Measurements from ENCODE around the gene GSTO2. TPM values are rescaled to one million over a fixed set of nuclear protein-coding genes. Genes with fewer than 3 reads are reported as not detected.

GSTO2 gene
- total and polyA plus RNA-seq, 8 donors: 9.5 to 33.6 (median 29.1) TPM

GRCh38 chr10:104344219-104344618 is 75.2 kb downstream of the GSTO2 start:
- Histone ChIP-seq H3K9me3 (no peaks in the 10 kb centered on the region), H3K27me3 (no peaks in the 10 kb centered on the region), H3K36me3 (no peaks in the 10 kb centered on the region), H3K4me3 (no peak overlapping the region), H3K27ac (no peak overlapping the region), H3K4me1 (peaks cover 11 to 46% of the 10 kb centered on the region in 2 donors)
- TF ChIP-seq, protein P1, sequence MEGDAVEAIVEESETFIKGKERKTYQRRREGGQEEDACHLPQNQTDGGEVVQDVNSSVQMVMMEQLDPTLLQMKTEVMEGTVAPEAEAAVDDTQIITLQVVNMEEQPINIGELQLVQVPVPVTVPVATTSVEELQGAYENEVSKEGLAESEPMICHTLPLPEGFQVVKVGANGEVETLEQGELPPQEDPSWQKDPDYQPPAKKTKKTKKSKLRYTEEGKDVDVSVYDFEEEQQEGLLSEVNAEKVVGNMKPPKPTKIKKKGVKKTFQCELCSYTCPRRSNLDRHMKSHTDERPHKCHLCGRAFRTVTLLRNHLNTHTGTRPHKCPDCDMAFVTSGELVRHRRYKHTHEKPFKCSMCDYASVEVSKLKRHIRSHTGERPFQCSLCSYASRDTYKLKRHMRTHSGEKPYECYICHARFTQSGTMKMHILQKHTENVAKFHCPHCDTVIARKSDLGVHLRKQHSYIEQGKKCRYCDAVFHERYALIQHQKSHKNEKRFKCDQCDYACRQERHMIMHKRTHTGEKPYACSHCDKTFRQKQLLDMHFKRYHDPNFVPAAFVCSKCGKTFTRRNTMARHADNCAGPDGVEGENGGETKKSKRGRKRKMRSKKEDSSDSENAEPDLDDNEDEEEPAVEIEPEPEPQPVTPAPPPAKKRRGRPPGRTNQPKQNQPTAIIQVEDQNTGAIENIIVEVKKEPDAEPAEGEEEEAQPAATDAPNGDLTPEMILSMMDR (IDR thresholded peaks at IDR 0.05): no peak
- DNase-seq (no peak), ATAC-seq (no peak)
- intact Hi-C loops (cut with DNase I): no loop called here

GRCh38 chr10:104345515-104345914 is 76.5 kb downstream of the GSTO2 start:
- H3K27ac ChIP-seq: peak overlapping the region in 1 of 2 donors; percentile 43
- H3K9me3 ChIP-seq: no peaks in the 10 kb centered on the region
- H3K36me3 ChIP-seq: no peaks in the 10 kb centered on the region
- DNase-seq (no peak), ATAC-seq (no peak)
- no peak overlapping the region for H3K4me3 ChIP-seq
- H3K27me3 ChIP-seq: no peaks in the 10 kb centered on the region
- H3K4me1 ChIP-seq: peaks cover 7 to 46% of the 10 kb centered on the region in 2 donors
- TF ChIP-seq, protein P1 (IDR thresholded peaks at IDR 0.05): no peak
- intact Hi-C loops (cut with DNase I): no loop called here

DNA sequence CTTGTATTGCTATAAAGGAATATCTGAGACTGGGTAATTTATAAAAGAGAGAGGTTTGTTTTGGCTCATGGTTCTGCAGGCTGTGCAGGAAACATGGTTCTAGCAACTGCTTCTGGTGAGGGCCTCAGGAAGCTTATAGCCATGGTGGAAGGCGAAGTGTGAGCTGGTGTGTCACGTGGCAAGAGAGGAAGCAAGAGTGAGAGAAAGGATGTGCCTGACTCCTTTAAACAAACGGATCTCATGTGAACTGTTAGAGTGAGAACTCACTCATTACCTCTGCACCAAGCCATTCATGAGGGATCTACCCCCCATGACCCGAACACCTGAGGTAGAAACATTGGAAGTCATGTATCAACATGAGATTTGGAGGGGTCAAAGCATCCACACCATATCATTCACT is 77.0 kb downstream of the GSTO2 start:
- intact Hi-C loops (cut with DNase I): no loop called here
- Histone ChIP-seq H3K4me3 (no peak overlapping the region), H3K4me1 (peaks cover 4 to 47% of the 10 kb centered on the region in 2 donors), H3K27ac (peak overlapping the region in 1 of 2 donors; percentile 43), H3K36me3 (no peaks in the 10 kb centered on the region), H3K9me3 (no peaks in the 10 kb centered on the region), H3K27me3 (no peaks in the 10 kb centered on the region)
- no peak for DNase-seq
- TF ChIP-seq, protein P1 (IDR thresholded peaks at IDR 0.05): no peak
- no peak for ATAC-seq

DNA sequence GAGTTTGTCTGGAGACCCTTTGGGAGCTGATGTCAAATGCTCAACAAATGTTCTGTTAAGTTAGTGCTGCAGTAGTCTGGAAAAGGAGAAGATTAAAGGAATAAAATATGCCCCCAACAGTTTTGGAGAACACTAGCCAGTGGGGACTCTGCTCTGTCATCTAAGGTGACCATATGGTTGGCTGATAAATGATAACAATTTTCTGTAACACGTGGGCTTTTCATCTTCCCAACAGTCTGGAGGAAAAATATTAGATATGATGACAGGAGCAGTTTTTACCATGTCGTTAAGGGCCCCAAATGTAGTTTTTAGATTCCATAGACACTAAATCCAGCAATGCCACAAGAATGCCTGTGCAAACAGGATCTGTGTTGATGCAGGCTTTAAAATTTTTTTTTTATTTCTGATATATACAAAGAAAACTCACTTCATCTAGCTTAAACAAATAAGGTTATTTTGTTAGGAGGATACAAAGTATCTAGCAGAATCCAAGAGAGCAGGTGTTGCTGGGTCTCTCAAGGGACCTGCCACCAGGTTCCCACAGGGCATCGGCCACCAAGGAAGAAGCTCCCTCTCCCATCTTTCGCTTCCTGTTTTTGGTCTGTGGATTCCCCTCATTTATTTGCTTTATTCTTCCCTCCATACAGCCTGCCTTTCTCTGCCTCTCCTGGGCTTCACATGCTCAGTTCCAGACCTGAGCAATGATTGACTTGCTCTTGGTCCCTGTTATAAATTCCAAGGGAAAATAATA is 78.5 kb downstream of the GSTO2 start:
- DNase-seq (no peak), ATAC-seq (no peak)
- Histone ChIP-seq H3K9me3 (no peaks in the 10 kb centered on the region), H3K27ac (no peak overlapping the region), H3K4me1 (peaks cover 6 to 62% of the 10 kb centered on the region in 2 donors), H3K4me3 (no peak overlapping the region), H3K36me3 (no peaks in the 10 kb centered on the region), H3K27me3 (no peaks in the 10 kb centered on the region)
- intact Hi-C loops (cut with DNase I): no loop called here
- TF ChIP-seq, protein P1 (IDR thresholded peaks at IDR 0.05): no peak

GRCh38 chr10:104348601-104349000 is 79.6 kb downstream of the GSTO2 start:
- ATAC-seq: peak; percentile 2
- intact Hi-C loops (cut with DNase I): no loop called here

More at GRCh38 chr10:104348601-104349000, 79.6 kb downstream of the GSTO2 start:
- Histone ChIP-seq H3K36me3 (no peaks in the 10 kb centered on the region), H3K27ac (peak overlapping the region in 1 of 2 donors; percentile 96), H3K4me1 (peaks cover 11 to 72% of the 10 kb centered on the region in 2 donors), H3K9me3 (no peaks in the 10 kb centered on the region), H3K4me3 (no peak overlapping the region), H3K27me3 (no peaks in the 10 kb centered on the region)
- no peak for DNase-seq
- TF ChIP-seq, protein P1 (IDR thresholded peaks at IDR 0.05): no peak

Measured in left lung (tissue), 10 donors.